ENCODE data around the gene TAS2R4.
A peak's percentile ranks its signal among the peaks of the same experiment; 100 is the strongest.
"Not testable (repeated sequence)": the region's sequence is repeated elsewhere in the genome, so short reads cannot be mapped to it uniquely, and the experiment has no call there.

TAS2R4 gene

GRCh38 chr7:141776374-141776773 is at the start of gene TAS2R4:
Gene TAS2R4, plus strand, starts transcription at chr7:141776674. Its CDS starts 1,815 bp downstream, at chr7:141778489.
- no peak for DNase-seq (ENCODE audit: low read depth in 2 of 2)

- DNase-seq (ENCODE audit: low read depth in 2 of 2), result no peak
These were observed 47.5 kb upstream of the TAS2R4 start for GRCh38 chr7:141729020-141729419.

- DNase-seq (ENCODE audit: low read depth in 2 of 2), result no peak
These were observed 44.9 kb upstream of the TAS2R4 start for GRCh38 chr7:141731476-141732149.

GRCh38 chr7:141737118-141737835 is 39.2 kb upstream of the TAS2R4 start:
- DNase-seq (ENCODE audit: low read depth in 2 of 2), result no peak

- peak; percentile 78 to 86 for DNase-seq (ENCODE audit: low read depth in 2 of 2)
These were observed 38.5 kb upstream of the TAS2R4 start, which contains the start of gene SSBP1 for GRCh38 chr7:141737836-141738591. Gene SSBP1, plus strand, starts transcription at chr7:141738358. Its CDS starts 809 bp downstream, at chr7:141739167.

- DNase-seq (ENCODE audit: low read depth in 2 of 2), result no peak
These were observed 37.9 kb upstream of the TAS2R4 start for GRCh38 chr7:141738592-141739013.

- DNase-seq (ENCODE audit: low read depth in 2 of 2), result no peak
These were observed 37.2 kb upstream of the TAS2R4 start for GRCh38 chr7:141739250-141739649.

GRCh38 chr7:141742229-141742628 is 34.2 kb upstream of the TAS2R4 start:
- no peak for DNase-seq (ENCODE audit: low read depth in 2 of 2)

GRCh38 chr7:141744131-141744530 is 32.3 kb upstream of the TAS2R4 start:
- DNase-seq (ENCODE audit: low read depth in 2 of 2), result no peak

- no peak for DNase-seq (ENCODE audit: low read depth in 2 of 2)
These were observed 28.1 kb upstream of the TAS2R4 start for GRCh38 chr7:141748396-141748795.

GRCh38 chr7:141751904-141752303 is 24.6 kb upstream of the TAS2R4 start:
- DNase-seq (ENCODE audit: low read depth in 2 of 2), result not testable (repeated sequence)

- DNase-seq (ENCODE audit: low read depth in 2 of 2), result no peak
These were observed 23.8 kb upstream of the TAS2R4 start for GRCh38 chr7:141752634-141753033.

- DNase-seq (ENCODE audit: low read depth in 2 of 2), result no peak
These were observed 21.5 kb upstream of the TAS2R4 start for GRCh38 chr7:141754939-141755338.

- no peak for DNase-seq (ENCODE audit: low read depth in 2 of 2)
These were observed 12.7 kb upstream of the TAS2R4 start, which contains the start of gene TAS2R3 for GRCh38 chr7:141763797-141764196. Gene TAS2R3, plus strand, starts transcription at chr7:141764097. Its CDS starts 62 bp downstream, at chr7:141764159.

- DNase-seq (ENCODE audit: low read depth in 2 of 2), result not testable (repeated sequence)
These were observed 6.3 kb upstream of the TAS2R4 start for GRCh38 chr7:141770083-141770583.

GRCh38 chr7:141785706-141786552 is 9.5 kb downstream of the TAS2R4 start:
- DNase-seq (ENCODE audit: low read depth in 2 of 2), result no peak

- DNase-seq (ENCODE audit: low read depth in 2 of 2), result no peak
These were observed 11.8 kb downstream of the TAS2R4 start for GRCh38 chr7:141788296-141788695.

- no peak for DNase-seq (ENCODE audit: low read depth in 2 of 2)
These were observed 13.4 kb downstream of the TAS2R4 start, which contains the start of gene TAS2R5 for GRCh38 chr7:141789917-141790316. Gene TAS2R5, plus strand, starts transcription at chr7:141790217. Its CDS starts 145 bp downstream, at chr7:141790362.

- no peak for DNase-seq (ENCODE audit: low read depth in 2 of 2)
These were observed 16.1 kb downstream of the TAS2R4 start for GRCh38 chr7:141792526-141792925.

GRCh38 chr7:141820067-141820466 is 43.6 kb downstream of the TAS2R4 start:
- no peak for DNase-seq (ENCODE audit: low read depth in 2 of 2)

- not testable (repeated sequence) for DNase-seq (ENCODE audit: low read depth in 2 of 2)
These were observed 46.0 kb downstream of the TAS2R4 start for GRCh38 chr7:141822432-141822831.

All from stimulated activated CD4-positive, alpha-beta T cell treated with anti-CD3 and anti-CD28 coated beads, Interleukin-4, amount 100 ng/mL, for 48 hours (primary cell).